Caco-2 (cell line): Measurements from ENCODE around the gene PPP3R2. TPM values are rescaled to one million over a fixed set of nuclear protein-coding genes. Genes with fewer than 3 reads are reported as not detected.

Experiments
- BruUV-seq: library from RNA; stranded (reverse); fragments of 400-500 nt; replicated peaks from 2 replicates; lab custom pipeline; 2021; lab: Mats Ljungman, UMichigan
- CTCF ChIA-PET: fragments of 300-600 bp; sonication (Branson Sonifier 250); formaldehyde crosslinking; loops from one replicate; lab custom pipeline; 2022; ENCODE audit warnings: antibody characterized with exemption; lab: Charles Lee
- POLR2A ChIA-PET: fragments of 300-600 bp; sonication (Branson Sonifier 250); formaldehyde crosslinking; loops from one replicate; lab custom pipeline; 2022; ENCODE audit warnings: antibody characterized with exemption; lab: Charles Lee
- DNase-seq, 2 experiments: peaks; one replicate each; pipeline versions ENCODE4 v3.0.0 to v3.0.0-alpha.2; 2020 to 2022
- H3K27me3 ChIP-seq: replicated peaks from 2 replicates; pipeline ENCODE4 v1.6.0; 2011; ENCODE audit warnings: low read length; ENCODE audit not compliant: control insufficient read depth, insufficient read depth
- H3K36me3 ChIP-seq: 2 replicates; pipeline ENCODE4 v1.5.1; 2011; ENCODE audit warnings: low read length; ENCODE audit not compliant: control insufficient read depth, insufficient read depth
- H3K4me1 ChIP-seq: fragments of 250-450 bp; sonication (Bioruptor Pico); 2 replicates; pipeline ENCODE4 v1.5.1; 2020; ENCODE audit warnings: mild to moderate bottlenecking
- H3K4me3 ChIP-seq: 2 replicates; pipeline ENCODE4 v1.5.1; 2011; ENCODE audit warnings: low read depth, mild to moderate bottlenecking, control low read depth, low read length
- H3K9me3 ChIP-seq: fragments of 250-450 bp; sonication (Bioruptor Pico); 2 replicates; pipeline ENCODE4 v1.5.1; 2020; ENCODE audit warnings: mild to moderate bottlenecking, moderate library complexity
- H3K27ac Mint-ChIP-seq: one replicate; pipeline ENCODE4 v1.8.0; 2022; ENCODE audit warnings: mixed read lengths; ENCODE audit not compliant: unreplicated experiment
- H3K27me3 Mint-ChIP-seq: one replicate; pipeline ENCODE4 v1.8.0; 2022; ENCODE audit warnings: mixed read lengths; ENCODE audit not compliant: insufficient read depth, unreplicated experiment
- H3K36me3 Mint-ChIP-seq: one replicate; pipeline ENCODE4 v1.8.0; 2022; ENCODE audit warnings: mild to moderate bottlenecking, mixed read lengths; ENCODE audit not compliant: insufficient read depth, unreplicated experiment
- H3K4me1 Mint-ChIP-seq: one replicate; pipeline ENCODE4 v1.8.0; 2022; ENCODE audit warnings: low read depth, mixed read lengths; ENCODE audit not compliant: unreplicated experiment
- H3K4me3 Mint-ChIP-seq: one replicate; pipeline ENCODE4 v1.8.0; 2022; ENCODE audit warnings: mild to moderate bottlenecking, moderate library complexity, mixed read lengths; ENCODE audit not compliant: unreplicated experiment
- H3K9me3 Mint-ChIP-seq: one replicate; pipeline ENCODE4 v1.8.0; 2022; ENCODE audit warnings: mixed read lengths; ENCODE audit not compliant: unreplicated experiment
- intact Hi-C: fragments of 100-400 bp; cut with micrococcal nuclease; formaldehyde crosslinking; loops from one replicate; pipeline ENCODE4 v1.10.0; 2022; ENCODE audit not compliant: unreplicated experiment
- total RNA-seq: library from RNA; stranded (reverse); gene quantifications from 2 replicates; pipeline ENCODE4 v1.2.3, GENCODE V29; 2022
- TF ChIP-seq, protein P1 (sequence below), 2 experiments: fragments of 200-600 bp in 1 of 2; IDR thresholded peaks; 1 replicate in 1 of 2; 2 replicates in 1 of 2; pipeline versions ENCODE4 v1.5.1 to v1.8.0; 2011 to 2022; ENCODE audit warnings: antibody characterized with exemption in 1 of 2, control low read depth in 1 of 2, inconsistent platforms in 1 of 2, low read depth in 1 of 2, low read length in 1 of 2, mild to moderate bottlenecking in 1 of 2, moderate library complexity in 1 of 2; ENCODE audit not compliant: insufficient read depth in 1 of 2, severe bottlenecking in 1 of 2, unreplicated experiment in 1 of 2

The PPP3R2 gene
- total RNA-seq, 1 experiment from 2014 or later = not detected

- no peaks in the 10 kb centered on the region for H3K9me3 Mint-ChIP-seq
- ChIA-PET CTCF (interaction anchor here (2.0 kb wide), 1 partner anchor 116 kb away, joined by 4 read pairs; no protein-coding TSS in a partner anchor), POLR2A (no interaction called here)
- H3K27ac Mint-ChIP-seq = no peak overlapping the region
- BruUV-seq = no TSS peak
- H3K27me3 Mint-ChIP-seq = no peaks in the 10 kb centered on the region
- Histone ChIP-seq H3K9me3 (no peaks in the 10 kb centered on the region), H3K4me1 (0 out of 2 replicates have a peak, but pooled peaks cover 12% of the 10 kb centered on the region), H3K27me3 (no peaks in the 10 kb centered on the region), H3K4me3 (no peak overlapping the region), H3K36me3 (no peaks in the 10 kb centered on the region)
- H3K36me3 Mint-ChIP-seq = no peaks in the 10 kb centered on the region
- no peak overlapping the region for H3K4me3 Mint-ChIP-seq
- no peak for DNase-seq
- peaks cover 9% of the 10 kb centered on the region for H3K4me1 Mint-ChIP-seq
- TF ChIP-seq, protein P1, sequence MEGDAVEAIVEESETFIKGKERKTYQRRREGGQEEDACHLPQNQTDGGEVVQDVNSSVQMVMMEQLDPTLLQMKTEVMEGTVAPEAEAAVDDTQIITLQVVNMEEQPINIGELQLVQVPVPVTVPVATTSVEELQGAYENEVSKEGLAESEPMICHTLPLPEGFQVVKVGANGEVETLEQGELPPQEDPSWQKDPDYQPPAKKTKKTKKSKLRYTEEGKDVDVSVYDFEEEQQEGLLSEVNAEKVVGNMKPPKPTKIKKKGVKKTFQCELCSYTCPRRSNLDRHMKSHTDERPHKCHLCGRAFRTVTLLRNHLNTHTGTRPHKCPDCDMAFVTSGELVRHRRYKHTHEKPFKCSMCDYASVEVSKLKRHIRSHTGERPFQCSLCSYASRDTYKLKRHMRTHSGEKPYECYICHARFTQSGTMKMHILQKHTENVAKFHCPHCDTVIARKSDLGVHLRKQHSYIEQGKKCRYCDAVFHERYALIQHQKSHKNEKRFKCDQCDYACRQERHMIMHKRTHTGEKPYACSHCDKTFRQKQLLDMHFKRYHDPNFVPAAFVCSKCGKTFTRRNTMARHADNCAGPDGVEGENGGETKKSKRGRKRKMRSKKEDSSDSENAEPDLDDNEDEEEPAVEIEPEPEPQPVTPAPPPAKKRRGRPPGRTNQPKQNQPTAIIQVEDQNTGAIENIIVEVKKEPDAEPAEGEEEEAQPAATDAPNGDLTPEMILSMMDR (IDR thresholded peaks at IDR 0.05; ENCODE audit: insufficient read depth in 1 of 2, low read depth in 1 of 2, low read length in 1 of 2, severe bottlenecking in 1 of 2, unreplicated experiment in 1 of 2) = no peak
- intact Hi-C loops = no loop called here
Observed at GRCh38 chr9:101574731-101575333, 19.9 kb downstream of the PPP3R2 start.

DNA sequence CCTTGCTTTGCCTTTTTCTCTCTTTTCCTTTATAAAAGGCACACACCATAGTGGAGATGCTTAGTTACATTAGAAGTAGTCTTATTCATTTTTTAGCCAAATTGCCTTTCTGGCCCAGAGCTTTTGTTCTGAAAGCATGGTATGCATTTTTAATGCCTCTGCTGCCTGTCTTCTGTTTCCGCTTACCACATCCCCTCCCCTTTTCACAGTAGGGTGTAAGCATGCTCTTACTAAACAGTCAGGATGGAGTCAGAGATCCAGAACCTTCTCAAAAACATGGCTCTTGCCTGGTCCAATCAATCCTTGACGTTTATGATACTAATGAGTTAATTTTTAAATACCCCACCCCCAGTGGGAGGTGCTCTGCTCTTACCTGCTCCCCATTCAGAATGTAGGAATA lies 22.5 kb downstream of the PPP3R2 start:
- Histone ChIP-seq H3K36me3 (no peaks in the 10 kb centered on the region), H3K9me3 (no peaks in the 10 kb centered on the region), H3K4me1 (0 out of 2 replicates have a peak, but pooled peaks cover 13% of the 10 kb centered on the region), H3K27me3 (no peaks in the 10 kb centered on the region), H3K4me3 (no peak overlapping the region)
- BruUV-seq = no TSS peak
- TF ChIP-seq, protein P1 (IDR thresholded peaks at IDR 0.05; ENCODE audit: insufficient read depth in 1 of 2, low read depth in 1 of 2, low read length in 1 of 2, severe bottlenecking in 1 of 2, unreplicated experiment in 1 of 2) = no peak
- Mint-ChIP-seq H3K4me1 (peaks cover 9% of the 10 kb centered on the region), H3K27ac (no peak overlapping the region), H3K27me3 (no peaks in the 10 kb centered on the region), H3K4me3 (no peak overlapping the region), H3K9me3 (no peaks in the 10 kb centered on the region), H3K36me3 (no peaks in the 10 kb centered on the region)
- DNase-seq = no peak
- intact Hi-C loops = no loop called here
- ChIA-PET CTCF (no interaction called here), POLR2A (no interaction called here)

GRCh38 chr9:101571114-101571513 lies 23.7 kb downstream of the PPP3R2 start:
- intact Hi-C loops = no loop called here
- H3K27me3 ChIP-seq = no peaks in the 10 kb centered on the region
- peaks cover 9% of the 10 kb centered on the region for H3K4me1 Mint-ChIP-seq
- ChIA-PET POLR2A (no interaction called here), CTCF (no interaction called here)
- no peaks in the 10 kb centered on the region for H3K9me3 Mint-ChIP-seq
- no peak overlapping the region for H3K4me3 Mint-ChIP-seq
- no peaks in the 10 kb centered on the region for H3K36me3 ChIP-seq
- H3K27ac Mint-ChIP-seq = no peak overlapping the region
- no peaks in the 10 kb centered on the region for H3K36me3 Mint-ChIP-seq
- TF ChIP-seq, protein P1 (IDR thresholded peaks at IDR 0.05; ENCODE audit: insufficient read depth in 1 of 2, low read depth in 1 of 2, low read length in 1 of 2, severe bottlenecking in 1 of 2, unreplicated experiment in 1 of 2) = no peak
- no peak for DNase-seq
- H3K4me1 ChIP-seq = 0 out of 2 replicates have a peak, but pooled peaks cover 13% of the 10 kb centered on the region
- no peaks in the 10 kb centered on the region for H3K27me3 Mint-ChIP-seq
- no TSS peak for BruUV-seq
- no peak overlapping the region for H3K4me3 ChIP-seq
- no peaks in the 10 kb centered on the region for H3K9me3 ChIP-seq
